ENCODE results near the gene ZBED1.
"Not testable (repeated sequence)": the region's sequence is repeated elsewhere in the genome, so short reads cannot be mapped to it uniquely, and the experiment has no call there.

DNA sequence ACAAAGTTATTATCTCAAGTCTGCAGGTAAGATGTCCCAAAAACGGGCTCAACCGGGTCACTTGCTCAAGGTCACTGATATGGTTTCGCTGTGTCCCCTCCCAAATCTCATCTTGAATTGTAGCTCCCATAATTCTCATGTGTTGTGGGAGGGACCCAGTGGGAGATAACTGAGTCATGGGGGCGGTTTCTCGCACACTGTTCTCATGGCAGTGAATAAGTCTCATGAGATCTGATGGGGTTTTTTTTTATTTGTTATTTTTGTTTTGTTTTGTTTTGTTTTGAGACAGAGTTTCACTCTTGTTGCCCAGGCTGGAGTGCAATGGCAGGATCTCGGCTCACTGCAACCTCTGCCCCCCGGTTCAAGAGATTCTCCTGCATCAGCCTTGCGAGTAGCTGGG is 4.6 kb upstream of the ZBED1 start:
- TF ChIP-seq, protein P1, sequence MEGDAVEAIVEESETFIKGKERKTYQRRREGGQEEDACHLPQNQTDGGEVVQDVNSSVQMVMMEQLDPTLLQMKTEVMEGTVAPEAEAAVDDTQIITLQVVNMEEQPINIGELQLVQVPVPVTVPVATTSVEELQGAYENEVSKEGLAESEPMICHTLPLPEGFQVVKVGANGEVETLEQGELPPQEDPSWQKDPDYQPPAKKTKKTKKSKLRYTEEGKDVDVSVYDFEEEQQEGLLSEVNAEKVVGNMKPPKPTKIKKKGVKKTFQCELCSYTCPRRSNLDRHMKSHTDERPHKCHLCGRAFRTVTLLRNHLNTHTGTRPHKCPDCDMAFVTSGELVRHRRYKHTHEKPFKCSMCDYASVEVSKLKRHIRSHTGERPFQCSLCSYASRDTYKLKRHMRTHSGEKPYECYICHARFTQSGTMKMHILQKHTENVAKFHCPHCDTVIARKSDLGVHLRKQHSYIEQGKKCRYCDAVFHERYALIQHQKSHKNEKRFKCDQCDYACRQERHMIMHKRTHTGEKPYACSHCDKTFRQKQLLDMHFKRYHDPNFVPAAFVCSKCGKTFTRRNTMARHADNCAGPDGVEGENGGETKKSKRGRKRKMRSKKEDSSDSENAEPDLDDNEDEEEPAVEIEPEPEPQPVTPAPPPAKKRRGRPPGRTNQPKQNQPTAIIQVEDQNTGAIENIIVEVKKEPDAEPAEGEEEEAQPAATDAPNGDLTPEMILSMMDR (conservative IDR thresholded peaks at IDR 0.05; ENCODE audit: low read depth in 2 of 2): not testable (repeated sequence)
- TF ChIP-seq POLR2AphosphoS5 (IDR thresholded peaks at IDR 0.05; ENCODE audit: low read depth); EZH2 (IDR thresholded peaks at IDR 0.05; ENCODE audit: low read depth, unreplicated experiment); EZH2phosphoT487 (IDR thresholded peaks at IDR 0.05; ENCODE audit: unreplicated experiment); ZNF331 (CRISPR knock-in tag; IDR thresholded peaks at IDR 0.05; ENCODE audit: low read depth); CREB1 (CRISPR knock-in tag; IDR thresholded peaks at IDR 0.05; ENCODE audit: low read depth); ZNF114 (CRISPR knock-in tag; IDR thresholded peaks at IDR 0.05); JUNB (IDR thresholded peaks at IDR 0.05; ENCODE audit: unreplicated experiment); NANOG (IDR thresholded peaks at IDR 0.05; ENCODE audit: borderline replicate concordance): not testable (repeated sequence)
- TF ChIP-seq, protein P2, sequence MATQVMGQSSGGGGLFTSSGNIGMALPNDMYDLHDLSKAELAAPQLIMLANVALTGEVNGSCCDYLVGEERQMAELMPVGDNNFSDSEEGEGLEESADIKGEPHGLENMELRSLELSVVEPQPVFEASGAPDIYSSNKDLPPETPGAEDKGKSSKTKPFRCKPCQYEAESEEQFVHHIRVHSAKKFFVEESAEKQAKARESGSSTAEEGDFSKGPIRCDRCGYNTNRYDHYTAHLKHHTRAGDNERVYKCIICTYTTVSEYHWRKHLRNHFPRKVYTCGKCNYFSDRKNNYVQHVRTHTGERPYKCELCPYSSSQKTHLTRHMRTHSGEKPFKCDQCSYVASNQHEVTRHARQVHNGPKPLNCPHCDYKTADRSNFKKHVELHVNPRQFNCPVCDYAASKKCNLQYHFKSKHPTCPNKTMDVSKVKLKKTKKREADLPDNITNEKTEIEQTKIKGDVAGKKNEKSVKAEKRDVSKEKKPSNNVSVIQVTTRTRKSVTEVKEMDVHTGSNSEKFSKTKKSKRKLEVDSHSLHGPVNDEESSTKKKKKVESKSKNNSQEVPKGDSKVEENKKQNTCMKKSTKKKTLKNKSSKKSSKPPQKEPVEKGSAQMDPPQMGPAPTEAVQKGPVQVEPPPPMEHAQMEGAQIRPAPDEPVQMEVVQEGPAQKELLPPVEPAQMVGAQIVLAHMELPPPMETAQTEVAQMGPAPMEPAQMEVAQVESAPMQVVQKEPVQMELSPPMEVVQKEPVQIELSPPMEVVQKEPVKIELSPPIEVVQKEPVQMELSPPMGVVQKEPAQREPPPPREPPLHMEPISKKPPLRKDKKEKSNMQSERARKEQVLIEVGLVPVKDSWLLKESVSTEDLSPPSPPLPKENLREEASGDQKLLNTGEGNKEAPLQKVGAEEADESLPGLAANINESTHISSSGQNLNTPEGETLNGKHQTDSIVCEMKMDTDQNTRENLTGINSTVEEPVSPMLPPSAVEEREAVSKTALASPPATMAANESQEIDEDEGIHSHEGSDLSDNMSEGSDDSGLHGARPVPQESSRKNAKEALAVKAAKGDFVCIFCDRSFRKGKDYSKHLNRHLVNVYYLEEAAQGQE (IDR thresholded peaks at IDR 0.05; ENCODE audit: unreplicated experiment): not testable (repeated sequence)
- TF ChIP-seq, protein P3, sequence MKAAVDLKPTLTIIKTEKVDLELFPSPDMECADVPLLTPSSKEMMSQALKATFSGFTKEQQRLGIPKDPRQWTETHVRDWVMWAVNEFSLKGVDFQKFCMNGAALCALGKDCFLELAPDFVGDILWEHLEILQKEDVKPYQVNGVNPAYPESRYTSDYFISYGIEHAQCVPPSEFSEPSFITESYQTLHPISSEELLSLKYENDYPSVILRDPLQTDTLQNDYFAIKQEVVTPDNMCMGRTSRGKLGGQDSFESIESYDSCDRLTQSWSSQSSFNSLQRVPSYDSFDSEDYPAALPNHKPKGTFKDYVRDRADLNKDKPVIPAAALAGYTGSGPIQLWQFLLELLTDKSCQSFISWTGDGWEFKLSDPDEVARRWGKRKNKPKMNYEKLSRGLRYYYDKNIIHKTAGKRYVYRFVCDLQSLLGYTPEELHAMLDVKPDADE (IDR thresholded peaks at IDR 0.05): not testable (repeated sequence)
- TF ChIP-seq, protein P4, sequence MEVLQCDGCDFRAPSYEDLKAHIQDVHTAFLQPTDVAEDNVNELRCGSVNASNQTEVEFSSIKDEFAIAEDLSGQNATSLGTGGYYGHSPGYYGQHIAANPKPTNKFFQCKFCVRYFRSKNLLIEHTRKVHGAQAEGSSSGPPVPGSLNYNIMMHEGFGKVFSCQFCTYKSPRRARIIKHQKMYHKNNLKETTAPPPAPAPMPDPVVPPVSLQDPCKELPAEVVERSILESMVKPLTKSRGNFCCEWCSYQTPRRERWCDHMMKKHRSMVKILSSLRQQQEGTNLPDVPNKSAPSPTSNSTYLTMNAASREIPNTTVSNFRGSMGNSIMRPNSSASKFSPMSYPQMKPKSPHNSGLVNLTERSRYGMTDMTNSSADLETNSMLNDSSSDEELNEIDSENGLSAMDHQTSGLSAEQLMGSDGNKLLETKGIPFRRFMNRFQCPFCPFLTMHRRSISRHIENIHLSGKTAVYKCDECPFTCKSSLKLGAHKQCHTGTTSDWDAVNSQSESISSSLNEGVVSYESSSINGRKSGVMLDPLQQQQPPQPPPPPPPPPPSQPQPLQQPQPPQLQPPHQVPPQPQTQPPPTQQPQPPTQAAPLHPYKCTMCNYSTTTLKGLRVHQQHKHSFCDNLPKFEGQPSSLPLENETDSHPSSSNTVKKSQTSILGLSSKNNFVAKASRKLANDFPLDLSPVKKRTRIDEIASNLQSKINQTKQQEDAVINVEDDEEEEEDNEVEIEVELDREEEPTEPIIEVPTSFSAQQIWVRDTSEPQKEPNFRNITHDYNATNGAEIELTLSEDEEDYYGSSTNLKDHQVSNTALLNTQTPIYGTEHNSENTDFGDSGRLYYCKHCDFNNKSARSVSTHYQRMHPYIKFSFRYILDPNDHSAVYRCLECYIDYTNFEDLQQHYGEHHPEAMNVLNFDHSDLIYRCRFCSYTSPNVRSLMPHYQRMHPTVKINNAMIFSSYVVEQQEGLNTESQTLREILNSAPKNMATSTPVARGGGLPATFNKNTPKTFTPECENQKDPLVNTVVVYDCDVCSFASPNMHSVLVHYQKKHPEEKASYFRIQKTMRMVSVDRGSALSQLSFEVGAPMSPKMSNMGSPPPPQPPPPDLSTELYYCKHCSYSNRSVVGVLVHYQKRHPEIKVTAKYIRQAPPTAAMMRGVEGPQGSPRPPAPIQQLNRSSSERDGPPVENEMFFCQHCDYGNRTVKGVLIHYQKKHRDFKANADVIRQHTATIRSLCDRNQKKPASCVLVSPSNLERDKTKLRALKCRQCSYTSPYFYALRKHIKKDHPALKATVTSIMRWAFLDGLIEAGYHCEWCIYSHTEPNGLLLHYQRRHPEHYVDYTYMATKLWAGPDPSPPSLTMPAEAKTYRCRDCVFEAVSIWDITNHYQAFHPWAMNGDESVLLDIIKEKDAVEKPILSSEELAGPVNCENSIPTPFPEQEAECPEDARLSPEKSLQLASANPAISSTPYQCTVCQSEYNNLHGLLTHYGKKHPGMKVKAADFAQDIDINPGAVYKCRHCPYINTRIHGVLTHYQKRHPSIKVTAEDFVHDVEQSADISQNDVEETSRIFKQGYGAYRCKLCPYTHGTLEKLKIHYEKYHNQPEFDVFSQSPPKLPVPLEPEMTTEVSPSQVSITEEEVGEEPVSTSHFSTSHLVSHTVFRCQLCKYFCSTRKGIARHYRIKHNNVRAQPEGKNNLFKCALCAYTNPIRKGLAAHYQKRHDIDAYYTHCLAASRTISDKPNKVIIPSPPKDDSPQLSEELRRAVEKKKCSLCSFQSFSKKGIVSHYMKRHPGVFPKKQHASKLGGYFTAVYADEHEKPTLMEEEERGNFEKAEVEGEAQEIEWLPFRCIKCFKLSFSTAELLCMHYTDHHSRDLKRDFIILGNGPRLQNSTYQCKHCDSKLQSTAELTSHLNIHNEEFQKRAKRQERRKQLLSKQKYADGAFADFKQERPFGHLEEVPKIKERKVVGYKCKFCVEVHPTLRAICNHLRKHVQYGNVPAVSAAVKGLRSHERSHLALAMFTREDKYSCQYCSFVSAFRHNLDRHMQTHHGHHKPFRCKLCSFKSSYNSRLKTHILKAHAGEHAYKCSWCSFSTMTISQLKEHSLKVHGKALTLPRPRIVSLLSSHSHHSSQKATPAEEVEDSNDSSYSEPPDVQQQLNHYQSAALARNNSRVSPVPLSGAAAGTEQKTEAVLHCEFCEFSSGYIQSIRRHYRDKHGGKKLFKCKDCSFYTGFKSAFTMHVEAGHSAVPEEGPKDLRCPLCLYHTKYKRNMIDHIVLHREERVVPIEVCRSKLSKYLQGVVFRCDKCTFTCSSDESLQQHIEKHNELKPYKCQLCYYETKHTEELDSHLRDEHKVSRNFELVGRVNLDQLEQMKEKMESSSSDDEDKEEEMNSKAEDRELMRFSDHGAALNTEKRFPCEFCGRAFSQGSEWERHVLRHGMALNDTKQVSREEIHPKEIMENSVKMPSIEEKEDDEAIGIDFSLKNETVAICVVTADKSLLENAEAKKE (CRISPR knock-in tag; IDR thresholded peaks at IDR 0.05): not testable (repeated sequence)

Measured in GM23338 (cell line).